Bone marrow (tissue), 2 donors: ENCODE results near the gene TMEM187.
A peak's percentile ranks its signal among the peaks of the same experiment; 100 is the strongest.
"Not testable (repeated sequence)": the region's sequence is repeated elsewhere in the genome, so short reads cannot be mapped to it uniquely, and the experiment has no call there.

ENCODE experiments used
- DNase-seq, 2 donors: peaks; one replicate each; lab custom pipeline; 2025; lab: John Stamatoyannopoulos, UW

Gene TMEM187

GRCh38 chrX:153971450-153972367 lies 845 bp upstream of the TMEM187 start, which contains the start of gene HCFC1:
Gene HCFC1, minus strand, starts transcription at chrX:153971818. Its CDS starts 978 bp downstream, at chrX:153970840.
- DNase-seq = peak; percentile 71 to 92

- DNase-seq = no peak
These were observed 811 bp downstream of the TMEM187 start for GRCh38 chrX:153973127-153974002.

- no peak for DNase-seq
These were observed 1.6 kb downstream of the TMEM187 start for GRCh38 chrX:153974003-153974725.

GRCh38 chrX:153974726-153975286 lies 2.3 kb downstream of the TMEM187 start:
- no peak for DNase-seq

GRCh38 chrX:153980394-153980793 lies 7.8 kb downstream of the TMEM187 start:
- not testable (repeated sequence) for DNase-seq

GRCh38 chrX:153981231-153981630 lies 8.7 kb downstream of the TMEM187 start:
- no peak for DNase-seq

- peak in 1 of 2 donors; percentile 60 for DNase-seq
These were observed 9.4 kb downstream of the TMEM187 start for GRCh38 chrX:153981771-153982533.

GRCh38 chrX:153983321-153983801 lies 10.8 kb downstream of the TMEM187 start:
- no peak for DNase-seq

- no peak for DNase-seq
These were observed 12.0 kb downstream of the TMEM187 start for GRCh38 chrX:153984351-153985178.

GRCh38 chrX:153988493-153988892 lies 15.9 kb downstream of the TMEM187 start:
- DNase-seq = no peak

- no peak for DNase-seq
These were observed 17.6 kb downstream of the TMEM187 start for GRCh38 chrX:153989973-153990655.

- no peak for DNase-seq
These were observed 18.5 kb downstream of the TMEM187 start for GRCh38 chrX:153991013-153991580.

- DNase-seq = no peak
These were observed 19.6 kb downstream of the TMEM187 start for GRCh38 chrX:153992180-153992579.

- no peak for DNase-seq
These were observed 20.5 kb downstream of the TMEM187 start for GRCh38 chrX:153993079-153993478.

GRCh38 chrX:153993978-153994377 lies 21.4 kb downstream of the TMEM187 start:
- no peak for DNase-seq

GRCh38 chrX:153994398-153994797 lies 21.8 kb downstream of the TMEM187 start:
- not testable (repeated sequence) for DNase-seq

- DNase-seq = no peak
These were observed 22.9 kb downstream of the TMEM187 start for GRCh38 chrX:153995504-153995903.

GRCh38 chrX:153999359-154000037 lies 26.9 kb downstream of the TMEM187 start:
- DNase-seq = no peak
